Thymus (tissue), 11 donors: Measurements from ENCODE around the gene MRPL52. TPM values are rescaled to one million over a fixed set of nuclear protein-coding genes. Genes with fewer than 3 reads are reported as not detected.
"Not testable (repeated sequence)": the region's sequence is repeated elsewhere in the genome, so short reads cannot be mapped to it uniquely, and the experiment has no call there.

ENCODE experiments used
- DNase-seq, 9 donors: peaks; one replicate each; pipeline ENCODE4 v3.0.0-alpha.2; 2013; ENCODE audit warnings: low spot score in 9 of 9, low read depth in 6 of 9, missing footprints in 1 of 9
- H3K27ac ChIP-seq, 2 donors: one replicate each; pipeline ENCODE4 v1.5.1; 2013; ENCODE audit warnings: control low read depth in 1 of 2, low read depth in 1 of 2, low read length in 1 of 2, mild to moderate bottlenecking in 1 of 2, moderate library complexity in 1 of 2
- H3K27me3 ChIP-seq, 2 donors: one replicate each; pipeline ENCODE4 v1.5.1; 2013; ENCODE audit warnings: low read length in 1 of 2; ENCODE audit not compliant: control insufficient read depth in 2 of 2, insufficient read depth in 1 of 2
- H3K36me3 ChIP-seq, 2 donors: one replicate each; pipeline ENCODE4 v1.5.1; 2013; ENCODE audit warnings: low read length in 1 of 2, mild to moderate bottlenecking in 1 of 2, moderate library complexity in 1 of 2; ENCODE audit not compliant: control insufficient read depth in 2 of 2, insufficient read depth in 2 of 2
- H3K4me1 ChIP-seq, 2 donors: one replicate each; pipeline ENCODE4 v1.5.1; 2013; ENCODE audit warnings: low read length in 2 of 2; ENCODE audit not compliant: control insufficient read depth in 2 of 2, insufficient read depth in 2 of 2
- H3K4me3 ChIP-seq, 2 donors: one replicate each; pipeline ENCODE4 v1.5.1; 2013; ENCODE audit warnings: low read length in 2 of 2, control low read depth in 1 of 2, mild to moderate bottlenecking in 1 of 2
- H3K9me3 ChIP-seq, 2 donors: one replicate each; pipeline ENCODE4 v1.5.1; 2013; ENCODE audit warnings: low read length in 1 of 2, mild to moderate bottlenecking in 1 of 2; ENCODE audit not compliant: control insufficient read depth in 2 of 2, insufficient read depth in 1 of 2
- WGBS: extraction: QIAGEN DNeasy Blood & Tissue Kit; methylation state at CpG from one replicate; pipeline ENCODE4 v1.1.7; 2013; 5-methylcytosine and 5-hydroxymethylcytosine counted together
- polyA plus RNA-seq: library from polyadenylated mRNA; stranded (reverse); fragments of 200-250 nt; gene quantifications from one replicate; pipeline ENCODE4 v1.2.3, GENCODE V29; 2013
- total RNA-seq: library from RNA; stranded (reverse); fragments of 120-200 nt; gene quantifications from one replicate; pipeline ENCODE4 v1.2.4, GENCODE V29; 2013
- donor health status: healthy.

Gene MRPL52
- total and polyA plus RNA-seq, 2 donors, result 114 to 121 TPM

GRCh38 chr14:22802860-22803686, 26.6 kb upstream of the MRPL52 start:
- WGBS, result 93% methylated on average over 12 of the region's 12 CpGs
- H3K27ac ChIP-seq, result no peak overlapping the region
- no peaks in the 10 kb centered on the region for H3K4me1 ChIP-seq
- H3K36me3 ChIP-seq, result no peaks in the 10 kb centered on the region
- no peaks in the 10 kb centered on the region for H3K27me3 ChIP-seq
- H3K4me3 ChIP-seq, result no peak overlapping the region
- no peaks in the 10 kb centered on the region for H3K9me3 ChIP-seq
- DNase-seq, result no peak

- no peaks in the 10 kb centered on the region for H3K36me3 ChIP-seq
- DNase-seq, result no peak
- no peaks in the 10 kb centered on the region for H3K9me3 ChIP-seq
- no peak overlapping the region for H3K27ac ChIP-seq
- no peaks in the 10 kb centered on the region for H3K27me3 ChIP-seq
- 87% methylated on average over 3 of the region's 3 CpGs for WGBS
- no peaks in the 10 kb centered on the region for H3K4me1 ChIP-seq
- H3K4me3 ChIP-seq, result no peak overlapping the region
Observed at GRCh38 chr14:22803687-22803974, 26.1 kb upstream of the MRPL52 start.

GRCh38 chr14:22805235-22805634, 24.5 kb upstream of the MRPL52 start:
- not testable (repeated sequence) for H3K36me3 ChIP-seq, H3K27ac ChIP-seq, H3K9me3 ChIP-seq, DNase-seq, H3K4me1 ChIP-seq, H3K4me3 ChIP-seq, H3K27me3 ChIP-seq
- WGBS, result 85% methylated on average over 4 of the region's 4 CpGs

DNA sequence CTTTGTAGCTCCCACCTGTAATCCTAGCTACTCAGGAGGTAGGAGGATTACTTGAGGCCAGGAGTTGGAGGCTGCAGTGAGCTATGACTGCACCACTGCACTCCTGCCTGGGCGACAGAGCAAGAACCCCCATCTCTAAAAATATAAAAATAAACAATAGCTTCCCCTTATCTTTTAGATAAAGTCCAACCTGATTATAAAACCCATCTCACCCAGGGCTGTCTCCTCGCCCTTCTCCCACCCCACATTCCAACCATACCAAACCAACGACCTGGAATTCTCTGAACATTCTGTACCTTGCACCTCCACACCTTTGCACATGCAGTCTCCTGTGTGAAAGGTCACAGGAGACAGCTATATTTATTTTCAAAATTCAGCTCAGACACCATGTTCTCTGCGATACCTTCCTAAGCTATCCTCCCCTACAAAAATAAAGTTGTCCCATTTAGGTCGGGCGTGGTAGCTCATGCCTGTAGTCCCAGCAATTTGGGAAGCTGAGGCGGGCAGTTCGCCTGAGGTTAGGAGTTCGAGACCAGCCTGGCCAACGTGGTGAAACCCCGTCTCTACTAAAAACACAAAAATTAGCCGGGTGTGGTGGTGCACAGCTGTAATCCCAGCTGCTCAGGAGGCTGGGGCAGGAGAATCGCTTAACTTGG, 22.1 kb upstream of the MRPL52 start:
- no peak overlapping the region for H3K27ac ChIP-seq
- no peaks in the 10 kb centered on the region for H3K36me3 ChIP-seq
- peaks cover 0 to 3% of the 10 kb centered on the region in 2 donors for H3K4me1 ChIP-seq
- H3K4me3 ChIP-seq, result no peak overlapping the region
- no peaks in the 10 kb centered on the region for H3K27me3 ChIP-seq
- no peaks in the 10 kb centered on the region for H3K9me3 ChIP-seq
- DNase-seq, result no peak
- WGBS, result 93% methylated on average over 13 of the region's 13 CpGs

- no peak for DNase-seq
- WGBS, result 96% methylated on average over 5 of the region's 5 CpGs
- H3K4me1 ChIP-seq, result peaks cover 0 to 3% of the 10 kb centered on the region in 2 donors
- H3K36me3 ChIP-seq, result no peaks in the 10 kb centered on the region
- H3K9me3 ChIP-seq, result no peaks in the 10 kb centered on the region
- H3K27ac ChIP-seq, result no peak overlapping the region
- H3K27me3 ChIP-seq, result peaks cover 0 to 3% of the 10 kb centered on the region in 2 donors
- no peak overlapping the region for H3K4me3 ChIP-seq
Observed at GRCh38 chr14:22808388-22809209, 21.1 kb upstream of the MRPL52 start.

DNA sequence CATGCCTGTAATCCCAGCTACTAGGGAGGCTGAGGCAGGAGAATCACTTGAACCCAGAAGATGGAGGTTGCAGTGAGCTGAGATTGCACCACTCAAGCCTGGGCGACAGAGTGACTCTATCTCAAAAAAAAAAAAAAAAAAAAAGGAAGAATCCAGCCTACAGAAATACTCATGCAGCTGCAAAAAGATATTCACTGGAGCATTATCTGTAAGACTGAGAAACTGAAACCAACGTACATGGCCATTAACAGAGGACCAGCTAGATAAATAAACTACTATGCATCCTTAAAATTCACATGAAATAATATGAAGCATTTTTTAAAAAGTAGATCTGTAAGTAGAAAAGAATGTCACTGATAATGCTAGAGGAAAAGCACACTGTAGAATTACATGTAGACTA, 18.0 kb upstream of the MRPL52 start:
- no peaks in the 10 kb centered on the region for H3K9me3 ChIP-seq
- DNase-seq, result no peak
- WGBS, result 71% methylated on average over 2 of the region's 2 CpGs
- H3K27ac ChIP-seq, result no peak overlapping the region
- H3K4me1 ChIP-seq, result peaks cover 7 to 18% of the 10 kb centered on the region in 2 donors
- H3K4me3 ChIP-seq, result no peak overlapping the region
- no peaks in the 10 kb centered on the region for H3K36me3 ChIP-seq
- H3K27me3 ChIP-seq, result peaks cover 0 to 3% of the 10 kb centered on the region in 2 donors

GRCh38 chr14:22812744-22813143, 16.9 kb upstream of the MRPL52 start:
- no peak for DNase-seq
- Histone ChIP-seq H3K27ac (no peak overlapping the region), H3K27me3 (peaks cover 0 to 3% of the 10 kb centered on the region in 2 donors), H3K4me3 (no peak overlapping the region), H3K4me1 (peaks cover 7 to 18% of the 10 kb centered on the region in 2 donors), H3K9me3 (no peaks in the 10 kb centered on the region), H3K36me3 (no peaks in the 10 kb centered on the region)
- WGBS, result 97% methylated on average over 4 of the region's 4 CpGs

GRCh38 chr14:22813145-22813544, 16.5 kb upstream of the MRPL52 start:
- no peak for DNase-seq
- whole genome bisulfite sequencing, result 95% methylated on average over 9 of the region's 9 CpGs
- Histone ChIP-seq H3K36me3 (no peaks in the 10 kb centered on the region), H3K27me3 (peaks cover 0 to 3% of the 10 kb centered on the region in 2 donors), H3K4me3 (no peak overlapping the region), H3K4me1 (peaks cover 7 to 18% of the 10 kb centered on the region in 2 donors), H3K9me3 (no peaks in the 10 kb centered on the region), H3K27ac (no peak overlapping the region)

DNA sequence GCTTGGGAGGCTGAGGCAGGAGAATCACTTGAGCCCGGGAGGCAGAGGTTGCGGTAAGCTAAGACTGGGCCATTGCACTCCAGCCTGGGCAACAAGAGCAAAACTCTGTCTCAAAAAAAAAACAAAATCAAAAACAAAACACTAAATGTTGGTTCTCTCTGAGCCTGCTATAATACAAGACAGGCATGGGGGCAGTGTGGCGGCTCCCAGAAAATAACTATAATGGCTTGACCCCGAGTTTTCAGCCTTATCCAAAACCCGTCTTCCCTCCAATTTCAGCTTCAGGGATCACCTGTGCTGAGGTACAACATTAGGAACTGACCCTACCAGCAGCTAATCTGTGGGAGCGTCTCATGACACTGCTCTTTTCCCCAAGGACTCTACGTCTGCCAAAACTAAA, 15.3 kb upstream of the MRPL52 start:
- Histone ChIP-seq H3K36me3 (no peaks in the 10 kb centered on the region), H3K27ac (no peak overlapping the region), H3K4me3 (no peak overlapping the region), H3K4me1 (peaks cover 7 to 24% of the 10 kb centered on the region in 2 donors), H3K27me3 (peaks cover 0 to 11% of the 10 kb centered on the region in 2 donors), H3K9me3 (no peaks in the 10 kb centered on the region)
- 94% methylated on average over 7 of the region's 7 CpGs for WGBS
- DNase-seq, result no peak
